SIG-M5 (cell line): ENCODE measurements around the gene NDUFB10.
"Not testable (repeated sequence)": the region's sequence is repeated elsewhere in the genome, so short reads cannot be mapped to it uniquely, and the experiment has no call there.

Experiments used
- DNase-seq: peaks from one replicate; lab custom pipeline; 2025; lab: John Stamatoyannopoulos, UW

The NDUFB10 gene

DNA sequence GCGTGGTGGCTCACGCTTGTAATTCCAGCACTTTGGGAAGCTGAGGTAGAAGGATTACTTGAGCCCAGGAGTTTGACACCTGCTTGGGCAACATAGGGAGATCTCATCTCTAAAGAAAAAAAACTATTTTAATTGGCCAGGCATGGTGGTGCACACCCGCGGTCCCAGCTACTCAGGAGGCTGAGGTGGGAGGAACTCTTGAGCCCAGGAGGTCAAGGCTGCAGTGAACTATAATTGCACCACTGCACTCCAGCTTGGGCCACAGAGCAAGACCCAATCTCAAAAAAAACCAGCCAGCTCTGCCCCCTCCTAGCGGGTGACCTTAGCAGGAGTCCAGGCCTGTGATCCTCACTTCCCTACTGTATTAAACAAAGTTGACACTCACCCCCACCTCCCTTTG, 35.2 kb upstream of the NDUFB10 start:
- no peak for DNase-seq

DNA sequence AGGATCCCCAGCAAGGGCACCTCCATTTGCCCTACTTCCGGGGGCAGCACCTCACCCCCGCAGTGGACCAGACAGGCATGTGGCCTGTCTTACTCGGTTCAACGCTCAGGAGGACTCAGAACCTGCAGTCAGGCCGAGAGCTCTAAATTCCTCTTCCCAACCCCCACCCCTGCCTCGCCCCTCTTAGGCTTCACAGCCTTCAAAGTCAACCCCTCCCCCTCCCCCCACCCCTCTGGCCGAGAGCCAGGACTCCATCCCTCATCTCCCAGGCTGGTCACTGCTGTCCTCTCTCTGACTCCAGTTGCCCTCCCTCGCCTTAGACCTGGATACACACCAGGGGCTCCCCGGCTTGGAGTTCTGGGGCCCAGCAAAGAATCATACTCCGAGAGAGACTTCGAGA, 33.1 kb upstream of the NDUFB10 start:
- DNase-seq = no peak

- DNase-seq = no peak
These were observed 30.2 kb upstream of the NDUFB10 start for GRCh38 chr16:1929105-1929504.

DNA sequence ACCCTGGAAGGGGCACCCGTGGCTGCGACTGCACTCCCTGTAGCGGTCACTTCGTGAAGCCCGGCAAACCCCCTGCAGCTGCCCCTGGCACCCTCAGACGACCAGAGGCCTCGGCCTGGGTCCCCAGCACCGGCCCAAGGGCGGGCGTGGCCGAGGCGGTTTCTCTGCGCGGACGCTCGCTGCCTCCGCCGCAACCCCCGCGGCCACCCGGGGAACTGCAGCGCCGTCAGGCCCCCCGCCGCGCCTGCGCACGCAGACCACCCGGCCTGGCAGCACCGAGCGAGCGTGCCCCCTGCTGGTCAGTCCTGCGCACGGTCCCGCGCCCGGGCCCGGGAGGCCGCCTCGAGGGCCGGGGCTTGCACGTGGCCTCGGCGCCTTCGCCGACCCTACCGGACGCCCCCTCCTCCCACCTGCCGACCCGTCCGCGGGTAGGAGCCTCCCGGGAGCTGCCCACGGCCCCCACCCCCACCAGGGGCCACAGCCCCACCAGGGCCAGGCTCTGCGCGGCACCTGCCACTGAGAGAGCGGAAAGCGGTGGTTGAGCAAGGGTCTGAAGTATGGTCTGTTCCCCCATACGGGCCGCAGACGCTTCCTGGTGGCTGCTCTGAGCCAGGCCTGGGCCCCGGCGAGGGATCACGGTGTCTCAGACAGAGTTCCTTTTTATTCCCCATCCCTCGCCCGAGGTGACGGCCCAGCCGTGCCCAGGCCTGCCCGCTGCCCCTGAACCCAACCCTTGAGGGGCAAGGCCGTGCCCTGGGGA, 29.6 kb upstream of the NDUFB10 start:
- no peak for DNase-seq

DNA sequence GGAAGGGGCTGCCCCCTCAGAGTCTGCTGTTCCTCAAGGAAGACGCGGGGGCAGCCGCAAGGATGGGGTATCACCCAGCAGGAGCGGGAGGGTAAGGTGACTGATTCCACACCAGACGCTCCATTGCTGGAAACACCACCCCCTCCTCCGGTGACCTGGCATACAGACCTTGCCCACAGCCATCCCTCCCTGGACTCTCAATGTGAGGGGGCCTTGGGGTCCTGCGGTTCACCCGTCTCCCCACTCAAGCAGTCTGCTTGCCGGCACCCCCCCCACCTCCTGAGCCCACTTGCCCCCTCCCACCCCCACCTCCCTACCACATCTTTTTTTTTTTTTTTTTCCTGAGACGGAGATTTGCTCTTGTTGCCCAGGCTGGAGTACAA, 29.0 kb upstream of the NDUFB10 start:
- DNase-seq = no peak

- DNase-seq = no peak
These were observed 27.0 kb upstream of the NDUFB10 start for GRCh38 chr16:1932050-1933028.

DNA sequence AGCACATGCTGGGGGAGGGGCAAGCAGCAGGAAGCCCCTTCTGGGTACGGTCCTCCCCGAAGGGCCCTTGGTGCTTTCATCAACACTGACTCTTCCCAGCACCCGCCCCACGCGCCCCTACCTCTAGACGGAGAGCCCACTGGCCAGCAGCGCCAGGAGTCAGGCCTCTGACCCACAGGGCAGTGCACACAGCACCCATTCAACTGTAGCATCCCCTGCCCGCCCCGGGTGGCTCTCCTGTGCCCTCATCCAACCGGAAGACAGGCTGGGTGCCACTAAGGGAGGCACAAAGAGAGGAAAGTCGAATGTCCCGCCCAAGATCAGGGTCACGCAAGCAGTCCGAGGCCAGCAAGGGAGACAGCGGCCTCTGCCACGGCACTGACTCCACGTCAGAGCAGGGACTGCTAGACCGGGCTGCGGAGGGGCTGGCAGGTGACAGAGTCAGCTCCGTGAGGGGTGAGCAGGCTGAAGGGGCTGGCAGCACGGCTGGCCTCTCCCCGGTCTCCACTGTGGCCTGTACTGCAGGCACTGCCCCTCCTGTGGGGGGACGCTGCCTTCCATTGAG, 26.2 kb upstream of the NDUFB10 start:
- no peak for DNase-seq

- DNase-seq = no peak
These were observed 22.3 kb upstream of the NDUFB10 start for GRCh38 chr16:1936945-1937479.

DNA sequence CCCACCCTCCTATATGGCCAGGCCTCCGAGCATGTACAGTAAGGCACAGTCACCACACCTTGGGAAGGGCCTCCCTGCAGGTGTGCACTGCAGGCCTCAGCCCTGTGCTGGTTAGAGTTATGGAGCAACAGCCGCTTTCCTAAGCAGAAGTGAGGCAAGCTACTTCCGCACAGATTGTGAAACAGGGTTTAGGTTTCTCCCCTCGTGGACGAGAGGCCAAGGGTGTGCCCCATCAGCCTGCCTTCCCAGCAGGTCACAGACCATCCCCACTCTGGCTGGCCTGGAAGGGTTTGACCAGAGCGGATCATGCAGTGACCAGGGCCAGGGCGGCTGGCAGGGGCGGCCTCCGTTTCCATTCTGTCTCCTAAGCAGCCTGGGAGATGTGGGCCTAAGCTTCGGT, 21.0 kb upstream of the NDUFB10 start:
- peak; percentile 51 for DNase-seq

- no peak for DNase-seq
These were observed 20.4 kb upstream of the NDUFB10 start for GRCh38 chr16:1938910-1939309.

- not testable (repeated sequence) for DNase-seq
These were observed 19.5 kb upstream of the NDUFB10 start for GRCh38 chr16:1939833-1940232.

DNA sequence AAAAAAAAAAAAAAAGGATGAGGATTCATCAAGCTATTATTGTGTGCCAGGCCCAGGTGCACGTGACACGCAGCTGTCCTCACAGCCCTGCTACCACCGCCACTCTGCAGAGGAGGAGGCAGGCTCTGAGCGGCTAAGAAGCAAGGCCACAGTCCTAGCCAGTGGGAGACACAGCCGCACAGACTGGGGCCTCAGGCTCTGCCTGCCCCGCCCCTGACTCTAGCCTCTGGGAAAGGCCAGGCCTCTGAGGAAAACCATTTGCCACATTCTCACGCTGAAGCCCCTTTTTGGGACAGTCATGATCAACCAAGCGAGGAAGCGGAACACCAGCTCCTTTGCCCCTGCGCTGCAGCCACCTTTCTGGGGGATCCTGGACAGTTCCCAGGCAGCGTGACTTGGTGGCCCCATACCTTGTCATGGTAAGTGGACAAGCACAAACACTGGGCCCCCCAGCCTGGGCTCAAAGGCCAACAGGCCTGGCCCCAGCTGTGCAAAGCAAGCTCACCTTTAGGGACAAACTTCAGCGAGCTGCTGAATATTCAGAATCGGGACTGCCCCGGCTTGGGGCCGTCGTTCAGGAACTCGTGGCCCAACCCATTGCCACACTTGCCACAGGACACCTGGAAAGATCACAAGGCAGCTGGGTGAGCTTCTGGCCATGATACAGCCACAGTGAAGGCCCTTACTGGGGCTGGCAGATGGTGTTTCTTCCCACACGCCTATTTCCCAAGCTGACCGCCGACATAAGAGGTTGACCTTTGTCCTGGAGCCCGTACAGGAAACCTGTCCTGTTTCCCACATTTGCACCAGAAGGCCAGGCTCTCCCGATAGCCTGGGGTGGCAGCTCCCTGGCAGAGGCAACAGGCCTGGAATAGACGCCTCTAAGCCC, 18.8 kb upstream of the NDUFB10 start:
- no peak for DNase-seq

DNA sequence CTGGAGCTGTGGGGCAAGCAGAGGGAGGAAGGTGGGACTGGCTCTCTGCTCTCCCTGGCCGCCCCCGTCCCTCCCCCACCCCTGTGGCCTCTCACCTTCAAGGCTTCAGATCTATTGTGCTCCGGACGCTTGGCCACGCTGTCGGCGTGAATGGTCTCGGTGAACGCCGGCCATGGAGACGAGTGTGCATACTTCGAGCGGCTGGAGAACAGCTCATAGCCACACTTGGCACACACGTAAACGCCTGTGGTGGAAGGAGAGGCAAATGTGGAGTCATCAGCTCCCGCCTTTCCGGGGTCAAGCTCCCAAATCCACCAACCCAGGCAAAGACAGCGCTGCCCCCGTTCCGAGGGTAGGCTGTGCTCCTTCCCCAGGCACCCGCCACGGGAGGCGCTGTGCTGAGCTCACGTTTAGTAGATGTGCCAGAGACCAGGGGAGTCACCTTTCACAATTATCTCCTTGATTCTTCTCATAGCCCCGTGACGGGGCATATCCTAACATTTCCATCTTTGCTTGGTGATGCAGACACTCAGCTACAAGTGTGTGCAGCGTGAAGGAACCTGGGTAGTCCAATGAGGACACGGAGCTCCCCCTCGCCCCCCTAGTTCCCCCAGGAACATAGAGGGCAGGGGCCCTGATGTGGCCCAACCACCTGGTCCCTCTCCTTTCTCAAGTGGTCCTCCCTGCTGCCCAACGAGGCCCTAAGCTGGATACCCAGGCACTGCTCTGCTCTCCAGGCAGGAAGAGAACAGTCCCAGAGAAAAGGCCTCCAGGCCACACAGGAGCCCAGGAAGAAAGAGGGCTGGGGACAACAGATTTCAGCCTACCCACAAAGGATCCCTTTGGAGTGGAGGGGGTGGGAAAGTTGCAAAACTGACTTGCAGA, 17.9 kb upstream of the NDUFB10 start:
- DNase-seq = no peak

- no peak for DNase-seq
These were observed 17.1 kb upstream of the NDUFB10 start for GRCh38 chr16:1942047-1942809.

DNA sequence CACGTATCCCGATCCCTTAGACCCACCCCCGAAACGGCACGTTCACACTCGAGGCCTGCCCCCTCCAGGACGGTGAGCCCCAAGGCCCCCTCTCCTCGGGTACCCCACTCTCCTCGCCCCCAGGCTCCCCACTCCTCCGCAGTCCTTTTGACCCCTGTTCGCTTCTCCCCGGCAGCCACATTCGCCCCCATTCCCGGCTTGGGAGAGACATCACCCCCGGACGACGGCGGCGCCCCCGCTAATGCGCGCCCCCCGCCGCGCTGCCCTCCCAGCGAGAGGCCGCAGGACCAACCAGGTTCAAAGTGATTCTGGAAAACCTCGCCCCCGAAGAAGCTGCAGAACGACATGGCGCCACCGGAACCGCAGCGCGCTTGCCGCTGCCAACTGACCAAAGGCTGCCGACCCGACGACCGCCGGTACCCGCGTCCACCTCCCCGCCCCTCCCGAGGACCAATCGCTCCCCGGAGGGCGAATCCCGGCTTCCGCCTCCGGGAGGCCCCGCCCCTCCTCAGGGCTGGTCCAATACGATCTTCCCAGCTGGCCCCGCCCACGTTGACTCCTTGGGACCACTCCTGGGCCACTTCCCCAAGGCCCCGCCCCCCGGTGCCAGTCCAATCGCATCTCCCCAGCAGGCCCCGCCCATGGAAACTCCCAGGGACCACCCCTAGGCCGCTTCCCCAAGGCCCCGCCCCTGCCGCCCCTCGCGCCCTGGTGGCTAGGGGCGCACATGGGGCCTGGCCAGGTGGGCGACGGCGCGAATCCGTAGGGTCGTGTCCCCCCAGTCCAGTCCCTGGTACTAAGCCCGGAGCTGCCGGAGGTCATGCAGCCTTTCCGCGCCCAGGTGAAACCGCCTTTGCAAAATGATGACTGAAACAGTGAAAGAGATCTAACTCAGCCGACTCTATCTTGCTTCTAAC, 16.3 kb upstream of the NDUFB10 start, which contains the start of gene MSRB1:
Gene MSRB1 (minus strand): TSS at position 390 of the 917 bp plus-strand sequence. CDS start 43 bp downstream, at position 347.
- DNase-seq = peak; percentile 88

GRCh38 chr16:1944612-1945199, 14.6 kb upstream of the NDUFB10 start:
- no peak for DNase-seq

DNA sequence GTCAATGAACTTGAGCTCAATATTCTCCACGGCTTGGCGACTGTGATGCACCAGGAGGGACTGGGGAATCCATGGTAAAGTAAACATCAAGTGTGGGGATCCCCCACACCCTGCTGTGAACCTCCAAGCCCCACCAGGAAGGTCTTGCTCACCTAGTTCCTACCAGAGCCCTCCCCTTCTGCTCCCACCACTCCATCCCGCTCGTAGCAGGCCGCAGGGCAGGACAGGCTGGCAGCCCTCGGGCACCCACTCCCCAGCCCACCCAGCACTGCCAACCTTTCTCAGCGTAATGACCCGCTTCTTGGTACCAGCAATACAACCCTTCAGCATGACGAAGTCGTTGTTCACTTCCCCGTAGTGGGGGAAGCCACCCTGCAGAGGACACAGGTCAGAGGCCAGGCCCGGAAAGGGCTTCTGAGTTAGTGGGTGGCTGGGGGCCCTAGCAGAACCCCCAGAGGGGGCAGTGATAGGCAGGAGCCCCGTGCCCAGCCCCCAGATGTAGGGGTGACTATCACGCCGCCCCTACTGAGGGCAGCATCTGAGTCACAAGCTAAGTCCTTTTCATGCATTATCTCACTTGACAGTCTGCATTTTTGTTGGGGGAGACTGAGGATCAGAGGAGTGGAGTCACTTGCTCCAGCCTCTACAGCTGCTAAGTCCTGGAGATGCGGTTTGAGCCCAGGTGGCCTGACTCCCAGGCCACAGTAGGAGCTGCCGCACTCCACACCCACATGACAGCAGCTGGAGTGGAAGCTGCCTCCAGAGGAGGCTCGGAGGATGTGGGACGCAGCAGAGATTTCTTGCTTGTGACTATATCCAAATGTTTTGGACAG, 13.6 kb upstream of the NDUFB10 start:
- no peak for DNase-seq
